Measurements from ENCODE around the gene CD200R1.
A peak's percentile ranks its signal among the peaks of the same experiment; 100 is the strongest.

The CD200R1 gene

DNA sequence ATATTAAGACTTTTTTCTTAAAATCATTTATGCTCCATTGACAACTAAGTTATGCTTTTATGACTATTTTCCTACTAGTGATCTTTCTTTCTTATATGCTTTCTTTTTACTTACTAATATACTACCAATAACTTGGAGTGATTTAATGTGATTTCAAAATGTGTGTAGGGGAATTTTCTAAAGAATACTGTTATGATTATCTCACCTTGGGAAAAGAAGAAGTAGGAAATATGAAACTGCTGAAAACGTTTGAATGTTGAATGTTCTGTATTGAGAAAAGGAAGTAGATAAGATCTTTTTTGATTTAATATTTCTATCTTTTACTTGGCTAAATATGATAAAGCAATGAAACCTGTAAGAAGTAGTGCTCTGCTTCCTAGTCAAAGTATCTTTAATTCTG, 7.8 kb upstream of the CD200R1 start:
- H2AFZ ChIP-seq (ENCODE audit: low read depth, low read length, severe bottlenecking): no peak overlapping the region
- H3K27ac ChIP-seq (ENCODE audit: low read depth, low read length): no peak overlapping the region
- no peaks in the 10 kb centered on the region for H3K79me2 ChIP-seq (ENCODE audit: insufficient read depth, low read length)
- no peaks in the 10 kb centered on the region for H4K20me1 ChIP-seq (ENCODE audit: low read depth, low read length)
- H3K9me2 ChIP-seq (replicated peaks; ENCODE audit: insufficient read depth, low read length): no peaks in the 10 kb centered on the region
- no peaks in the 10 kb centered on the region for H3K9me3 ChIP-seq (ENCODE audit: insufficient read depth, low read length)
- H3K36me3 ChIP-seq (ENCODE audit: low read length): no peaks in the 10 kb centered on the region
- no peak overlapping the region for H3K9ac ChIP-seq (ENCODE audit: low read length)
- no peak overlapping the region for H3K4me3 ChIP-seq (ENCODE audit: insufficient read depth, low read length, poor library complexity, severe bottlenecking)
- no peaks in the 10 kb centered on the region for H3K27me3 ChIP-seq (ENCODE audit: low read length)
- no peaks in the 10 kb centered on the region for H3F3A ChIP-seq (ENCODE audit: insufficient read depth)
- no peak for TF ChIP-seq EZH2phosphoT487 (conservative IDR thresholded peaks at IDR 0.05; ENCODE audit: low read length)
- no peak for TF ChIP-seq CTCF (IDR thresholded peaks at IDR 0.05; ENCODE audit: insufficient read depth, low read length, poor library complexity, severe bottlenecking)
- no peak overlapping the region for H3K4me2 ChIP-seq (ENCODE audit: low read depth, low read length, poor library complexity, severe bottlenecking)

DNA sequence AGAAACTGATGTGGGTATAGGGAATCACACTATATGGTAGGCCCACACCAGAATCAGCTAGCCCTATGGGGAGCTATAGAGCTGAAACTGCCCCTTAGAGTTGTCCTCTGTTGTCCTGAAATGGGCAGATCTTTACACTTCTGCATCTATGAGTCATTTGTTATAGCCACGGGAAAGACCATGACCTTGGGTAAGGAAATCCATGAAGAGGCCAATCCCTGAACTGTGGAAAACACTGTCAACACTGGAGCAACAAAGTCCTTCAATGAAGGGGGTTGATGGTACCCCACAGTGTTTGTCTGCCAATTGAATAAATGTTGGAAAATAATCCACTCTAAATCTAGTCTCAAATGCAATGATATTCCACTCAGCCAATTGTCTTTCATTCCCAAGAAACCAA, 5.2 kb upstream of the CD200R1 start:
- H3K4me3 ChIP-seq (ENCODE audit: insufficient read depth, low read length, poor library complexity, severe bottlenecking): no peak overlapping the region
- H3K36me3 ChIP-seq (ENCODE audit: low read length): no peaks in the 10 kb centered on the region
- no peak overlapping the region for H2AFZ ChIP-seq (ENCODE audit: low read depth, low read length, severe bottlenecking)
- H3K9me2 ChIP-seq (replicated peaks; ENCODE audit: insufficient read depth, low read length): no peaks in the 10 kb centered on the region
- H3K9me3 ChIP-seq (ENCODE audit: insufficient read depth, low read length): no peaks in the 10 kb centered on the region
- H3K27me3 ChIP-seq (ENCODE audit: low read length): no peaks in the 10 kb centered on the region
- H3K4me2 ChIP-seq (ENCODE audit: low read depth, low read length, poor library complexity, severe bottlenecking): no peak overlapping the region
- H3F3A ChIP-seq (ENCODE audit: insufficient read depth): no peaks in the 10 kb centered on the region
- no peaks in the 10 kb centered on the region for H3K79me2 ChIP-seq (ENCODE audit: insufficient read depth, low read length)
- no peak overlapping the region for H3K27ac ChIP-seq (ENCODE audit: low read depth, low read length)
- H4K20me1 ChIP-seq (ENCODE audit: low read depth, low read length): no peaks in the 10 kb centered on the region
- no peak overlapping the region for H3K9ac ChIP-seq (ENCODE audit: low read length)
- TF ChIP-seq EZH2phosphoT487 (conservative IDR thresholded peaks at IDR 0.05; ENCODE audit: low read length): no peak
- no peak for TF ChIP-seq CTCF (IDR thresholded peaks at IDR 0.05; ENCODE audit: insufficient read depth, low read length, poor library complexity, severe bottlenecking)

DNA sequence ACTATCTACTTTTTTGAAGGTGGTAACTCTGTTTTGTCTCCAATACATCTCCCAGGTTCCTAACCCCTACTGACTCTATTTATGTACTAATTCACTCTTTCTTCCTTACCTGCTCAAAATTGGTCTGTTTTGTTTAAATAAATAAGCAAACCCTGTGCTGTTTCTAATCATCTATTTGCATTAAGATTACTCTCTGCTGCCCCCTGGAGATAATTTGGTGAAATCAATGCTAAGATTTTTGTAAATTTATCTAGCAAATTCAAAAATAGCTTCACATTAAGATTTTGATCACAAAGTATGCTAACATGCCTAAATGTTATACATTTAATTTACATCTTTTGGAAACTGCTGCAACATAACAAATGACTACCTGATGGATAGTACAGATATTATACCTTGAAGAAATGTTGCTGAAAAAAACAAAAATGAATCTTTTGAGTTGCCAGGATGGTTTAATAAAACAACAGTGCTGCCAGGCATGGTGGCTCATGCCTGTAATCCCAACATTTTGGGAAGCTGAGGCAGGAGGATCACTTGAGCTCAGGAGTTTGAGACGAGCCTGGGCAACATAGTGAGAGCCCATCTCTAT, 4.4 kb upstream of the CD200R1 start:
- no peaks in the 10 kb centered on the region for H3K27me3 ChIP-seq (ENCODE audit: low read length)
- H3F3A ChIP-seq (ENCODE audit: insufficient read depth): no peaks in the 10 kb centered on the region
- peak overlapping the region; percentile 6 for H2AFZ ChIP-seq (ENCODE audit: low read depth, low read length, severe bottlenecking)
- H3K9me2 ChIP-seq (replicated peaks; ENCODE audit: insufficient read depth, low read length): no peaks in the 10 kb centered on the region
- H3K4me3 ChIP-seq (ENCODE audit: insufficient read depth, low read length, poor library complexity, severe bottlenecking): no peak overlapping the region
- no peaks in the 10 kb centered on the region for H4K20me1 ChIP-seq (ENCODE audit: low read depth, low read length)
- no peaks in the 10 kb centered on the region for H3K9me3 ChIP-seq (ENCODE audit: insufficient read depth, low read length)
- no peak overlapping the region for H3K27ac ChIP-seq (ENCODE audit: low read depth, low read length)
- no peaks in the 10 kb centered on the region for H3K36me3 ChIP-seq (ENCODE audit: low read length)
- H3K79me2 ChIP-seq (ENCODE audit: insufficient read depth, low read length): no peaks in the 10 kb centered on the region
- H3K9ac ChIP-seq (ENCODE audit: low read length): no peak overlapping the region
- H3K4me2 ChIP-seq (ENCODE audit: low read depth, low read length, poor library complexity, severe bottlenecking): peak overlapping the region; percentile 4
- TF ChIP-seq EZH2phosphoT487 (conservative IDR thresholded peaks at IDR 0.05; ENCODE audit: low read length) (no peak), CTCF (IDR thresholded peaks at IDR 0.05; ENCODE audit: insufficient read depth, low read length, poor library complexity, severe bottlenecking) (peak; percentile 73)

Measured in SU-DHL-6 (cell line).